Measurements from ENCODE around the gene TNFRSF8. TPM values are rescaled to one million over a fixed set of nuclear protein-coding genes. Genes with fewer than 3 reads are reported as not detected.
"Not testable (repeated sequence)": the region's sequence is repeated elsewhere in the genome, so short reads cannot be mapped to it uniquely, and the experiment has no call there.

TNFRSF8 gene
- total and polyA plus RNA-seq, 2 of the 4 experiments (the other 2 are of a cell fraction): under 0.01 to 0.31 TPM

- H2BK20ac ChIP-seq (ENCODE audit: low read depth, low read length); H2AFZ ChIP-seq (replicated peaks; ENCODE audit: low read length, poor library complexity); H2AK5ac ChIP-seq (ENCODE audit: low read depth, low read length); H3K9me3 ChIP-seq (ENCODE audit: control insufficient read depth, insufficient read depth, low read length); H3K27ac ChIP-seq (ENCODE audit: insufficient read depth, low read length); H3K18ac ChIP-seq (ENCODE audit: low read depth, low read length); H2AK9ac ChIP-seq (replicated peaks; ENCODE audit: low read depth, low read length, poor library complexity); H4K20me1 ChIP-seq (ENCODE audit: insufficient read depth, low read length); H3K14ac ChIP-seq (replicated peaks; ENCODE audit: low read depth, low read length); H3K23ac ChIP-seq (ENCODE audit: low read depth, low read length); H2BK120ac ChIP-seq (ENCODE audit: low read depth, low read length); DNase-seq; H3K9ac ChIP-seq (ENCODE audit: low read depth, low read length); H4K91ac ChIP-seq (ENCODE audit: insufficient read depth, low read depth, low read length); H2BK15ac ChIP-seq (ENCODE audit: low read depth, low read length); in situ Hi-C loops (cut with MboI; ENCODE audit: low sequenced_read_pairs); intact Hi-C loops (cut with micrococcal nuclease); H3K4me2 ChIP-seq (ENCODE audit: low read depth, low read length); POLR2A ChIA-PET (ENCODE audit: unreplicated experiment); H3K4ac ChIP-seq (ENCODE audit: low read depth, low read length); H4K5ac ChIP-seq (ENCODE audit: low read depth, low read length); dilution Hi-C loops (cut with HindIII; ENCODE audit: low sequenced_read_pairs, unreplicated experiment); H4K8ac ChIP-seq (ENCODE audit: low read depth in 2 of 2, low read length in 2 of 2); H3K56ac ChIP-seq (ENCODE audit: extremely low read depth, insufficient read depth, low read length); H3K4me1 ChIP-seq (ENCODE audit: control insufficient read depth, insufficient read depth, low read length); BruUV-seq (replicated peaks); ATAC-seq (ENCODE audit: low read depth); H3K79me1 ChIP-seq (ENCODE audit: low read depth in 1 of 2, low read length in 2 of 2); H3K9me1 ChIP-seq (ENCODE audit: insufficient read depth, low read length); H3K36me3 ChIP-seq (ENCODE audit: control insufficient read depth, insufficient read depth, low read length); H2BK5ac ChIP-seq (ENCODE audit: low read depth, low read length, poor library complexity, severe bottlenecking); H3K4me3 ChIP-seq (ENCODE audit: insufficient read depth, low read depth, low read length): not testable (repeated sequence)
- 80% methylated on average over 5 of the region's 15 CpGs; no CpG with 5 or more reads in 1 of the 2 experiments for WGBS, 2 experiments (ENCODE audit: extremely low coverage in 2 of 2, insufficient read length in 1 of 2)
- CTCF ChIA-PET: interaction anchor here (0.7 kb wide), 1 partner anchor 10 kb away, joined by 3 read pairs; no protein-coding TSS in a partner anchor
- peaks cover 25% of the 10 kb centered on the region for H3K27me3 ChIP-seq (ENCODE audit: control insufficient read depth, insufficient read depth, low read length)
- TF ChIP-seq USF2 (IDR thresholded peaks at IDR 0.05; ENCODE audit: low read depth, low read length): peak; percentile 76
Measured at GRCh38 chr1:12044187-12044877, 18.8 kb upstream of the TNFRSF8 start.

Data from IMR-90 (cell line).